ENCODE measurements around the gene ASB8. TPM values are rescaled to one million over a fixed set of nuclear protein-coding genes. Genes with fewer than 3 reads are reported as not detected.
A peak's percentile ranks its signal among the peaks of the same experiment; 100 is the strongest.

ASB8 gene, protein sequence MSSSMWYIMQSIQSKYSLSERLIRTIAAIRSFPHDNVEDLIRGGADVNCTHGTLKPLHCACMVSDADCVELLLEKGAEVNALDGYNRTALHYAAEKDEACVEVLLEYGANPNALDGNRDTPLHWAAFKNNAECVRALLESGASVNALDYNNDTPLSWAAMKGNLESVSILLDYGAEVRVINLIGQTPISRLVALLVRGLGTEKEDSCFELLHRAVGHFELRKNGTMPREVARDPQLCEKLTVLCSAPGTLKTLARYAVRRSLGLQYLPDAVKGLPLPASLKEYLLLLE
- total RNA-seq = 89.0 TPM
- long read RNA-seq, transcript ASB8-205 (4 exons, 2,610 nt) = minor isoform, 22 of 112 reads
- long read RNA-seq, transcript ASB8-201 (4 exons, 2,615 nt) = major isoform, 36 of 112 reads
- long read RNA-seq, transcript ASB8-202 (5 exons, 657 nt) = minor isoform, 6 of 112 reads
- long read RNA-seq, transcript ASB8-207 (5 exons, 923 nt) = minor isoform, 28 of 112 reads
- long read RNA-seq, partial matches to known transcripts = 6 of 112 reads
- long read RNA-seq, other reads (novel, unspliced or antisense) = 12 of 112 reads

GRCh38 chr12:48157018-48157888, at the start of gene ASB8:
Gene ASB8, minus strand, starts transcription at chr12:48157515. Its CDS starts 4,019 bp downstream, at chr12:48153496.
- intact Hi-C loops (cut with micrococcal nuclease) = loop anchor here (10.0 kb wide), 1 partner anchor 52 kb away; the partner anchor contains the start of gene SENP1
- ATAC-seq (peak; percentile 97), DNase-seq (peak; percentile 100)

DNA sequence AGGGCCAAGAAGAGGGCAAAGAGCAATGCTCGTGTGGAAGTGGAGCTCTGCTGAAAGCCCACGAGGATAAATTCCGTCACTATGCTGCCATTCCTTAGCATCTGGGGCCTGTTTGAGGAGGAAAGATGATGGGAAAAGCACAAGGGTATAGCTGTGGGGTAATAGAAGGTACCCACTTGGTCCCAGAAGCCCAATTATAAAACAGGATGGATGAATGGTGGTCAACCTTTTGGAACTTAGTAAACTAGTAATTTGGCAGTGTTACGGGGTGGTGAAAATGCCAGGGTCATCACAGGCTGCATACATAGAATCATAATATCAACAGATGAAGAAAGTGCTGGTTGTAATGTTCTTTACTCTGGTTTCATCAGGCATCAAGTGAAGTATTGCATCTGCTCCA, 45.9 kb upstream of the ASB8 start, which contains the start of gene OR10AD1:
OR10AD1 (minus strand) TSS at position 101 of the 400 bp plus-strand sequence; CDS start at position 101, 0 bp downstream.
- ATAC-seq (no peak), DNase-seq (no peak)
- intact Hi-C loops (cut with micrococcal nuclease) = no loop called here

DNA sequence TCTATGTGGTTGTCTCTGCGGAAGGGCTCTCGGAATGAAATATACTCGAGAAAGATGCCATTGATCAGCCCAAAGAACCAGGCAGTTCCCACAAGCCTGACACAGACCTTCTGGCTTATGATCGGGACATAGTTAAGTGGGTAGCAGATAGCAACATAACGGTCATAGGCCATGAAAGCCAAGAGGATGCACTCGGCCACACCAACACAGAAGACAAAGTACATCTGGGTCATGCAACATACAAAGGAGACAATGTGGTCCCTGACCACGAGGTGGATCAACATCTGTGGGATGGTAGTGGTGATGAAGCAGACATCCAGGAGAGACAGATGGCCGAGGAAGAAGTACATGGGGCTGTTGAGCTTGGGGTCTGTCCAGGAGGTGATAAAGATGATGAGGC, 45.5 kb upstream of the ASB8 start:
- DNase-seq (no peak), ATAC-seq (no peak)
- intact Hi-C loops (cut with micrococcal nuclease) = no loop called here

- ATAC-seq (no peak), DNase-seq (no peak)
- intact Hi-C loops (cut with micrococcal nuclease) = no loop called here
Measured at GRCh38 chr12:48201516-48201915, 44.2 kb upstream of the ASB8 start.

- DNase-seq (no peak), ATAC-seq (no peak)
- intact Hi-C loops (cut with micrococcal nuclease) = no loop called here
Measured at GRCh38 chr12:48201091-48201490, 43.8 kb upstream of the ASB8 start.

DNA sequence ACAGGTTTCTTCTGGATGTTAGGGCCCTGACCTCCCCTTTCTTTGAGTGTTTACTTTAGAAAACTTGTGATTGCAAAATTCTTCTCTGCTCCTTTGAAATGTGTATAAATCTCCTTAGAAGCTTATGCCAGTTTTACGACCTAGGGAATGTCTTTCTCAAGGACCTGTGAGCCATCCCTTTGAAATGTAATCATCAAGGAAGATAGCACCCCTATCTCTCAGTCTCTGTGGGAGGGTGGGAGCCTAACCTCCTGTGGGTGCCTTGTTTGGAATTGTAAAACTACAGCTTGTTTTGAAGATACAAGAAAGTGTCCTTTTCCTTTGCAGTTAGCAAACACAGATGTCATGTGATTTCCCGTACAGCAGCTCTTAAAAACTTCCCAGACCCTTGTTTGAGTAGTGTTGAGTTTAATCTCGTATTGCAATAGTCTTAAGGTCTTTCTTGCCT, 42.5 kb upstream of the ASB8 start:
- ATAC-seq (no peak), DNase-seq (no peak)
- intact Hi-C loops (cut with micrococcal nuclease) = no loop called here

GRCh38 chr12:48198985-48199384, 41.7 kb upstream of the ASB8 start:
- intact Hi-C loops (cut with micrococcal nuclease) = no loop called here
- no peak for DNase-seq
- no peak for ATAC-seq

GRCh38 chr12:48198672-48198971, 41.3 kb upstream of the ASB8 start:
- ATAC-seq (peak; percentile 71), DNase-seq (peak; percentile 78)
- intact Hi-C loops (cut with micrococcal nuclease) = no loop called here

DNA sequence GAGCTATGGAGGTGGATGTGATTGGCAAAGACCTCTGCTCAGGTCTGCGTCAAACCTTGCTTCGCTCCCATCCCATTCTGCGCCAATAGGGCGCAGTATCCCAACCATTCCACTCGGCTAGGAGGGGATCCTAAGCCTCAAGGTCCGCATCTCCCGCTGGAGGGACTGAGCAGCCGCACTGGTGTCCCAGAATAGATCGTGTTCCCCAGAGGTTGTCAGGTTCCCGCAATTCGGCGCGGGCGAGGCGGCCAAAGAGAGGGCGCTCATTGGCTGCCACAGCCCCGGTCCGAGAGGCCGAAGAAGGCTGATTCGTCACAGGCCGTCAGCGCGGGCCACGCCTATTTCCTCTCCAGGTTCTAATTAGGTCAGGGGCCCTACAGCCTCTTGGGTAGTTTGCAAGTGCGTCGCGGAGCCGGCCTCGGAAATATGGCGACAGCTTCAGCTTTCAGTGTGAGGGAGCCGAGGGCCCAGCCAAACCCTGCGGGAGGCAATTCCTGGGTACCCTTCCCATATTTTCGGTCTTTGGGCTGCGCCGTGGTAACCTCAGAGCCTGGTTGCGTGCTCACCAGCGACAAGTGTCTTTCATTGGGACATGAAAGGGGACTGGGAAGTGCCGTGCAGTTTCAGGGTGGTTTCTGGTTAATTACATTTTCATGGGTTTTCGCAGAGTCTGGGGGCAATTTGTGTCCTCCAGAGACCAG, 40.8 kb upstream of the ASB8 start:
- DNase-seq (peak; percentile 99), ATAC-seq (peak; percentile 99)
- intact Hi-C loops (cut with micrococcal nuclease) = no loop called here

DNA sequence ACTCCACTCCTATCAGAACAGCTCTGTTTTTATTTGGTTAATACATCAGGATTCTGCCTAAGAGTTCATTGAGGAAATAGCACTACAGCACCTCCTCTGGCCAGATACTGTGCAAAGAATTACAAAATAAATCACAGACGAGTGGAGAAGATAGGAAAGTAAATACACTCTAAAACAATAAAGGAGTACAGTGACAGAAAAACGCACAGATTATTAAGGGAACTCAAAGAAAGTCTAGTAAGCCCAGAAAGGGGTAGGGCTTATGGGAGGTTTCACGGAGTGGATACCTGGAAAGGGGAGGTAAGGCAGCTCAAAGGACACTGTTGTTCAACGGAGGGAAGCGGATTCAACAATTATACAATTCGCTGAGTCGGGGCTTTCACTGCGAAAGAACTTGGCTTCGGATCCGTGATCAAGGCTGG, 40.2 kb upstream of the ASB8 start:
- peak; percentile 48 for ATAC-seq
- intact Hi-C loops (cut with micrococcal nuclease) = no loop called here
- DNase-seq = no peak

DNA sequence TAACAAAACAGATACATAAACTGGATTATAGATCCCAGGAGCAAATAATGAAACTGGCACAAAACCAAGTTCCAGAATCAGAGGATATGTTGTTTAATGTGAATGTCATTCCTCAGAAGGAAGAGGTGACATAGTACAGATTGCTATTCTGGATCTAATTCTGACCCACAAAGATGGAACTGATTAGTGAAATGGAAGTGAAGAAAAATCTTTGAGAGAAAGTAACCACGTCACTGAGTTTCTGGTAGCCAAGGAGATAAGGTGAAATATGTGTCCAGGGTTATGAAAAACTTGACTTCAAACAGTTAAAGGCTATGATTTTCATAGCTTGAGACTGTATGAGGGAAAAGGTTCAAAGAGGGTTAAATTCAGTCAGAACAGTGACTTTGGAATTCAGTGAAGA, 37.5 kb upstream of the ASB8 start:
- intact Hi-C loops (cut with micrococcal nuclease) = no loop called here
- ATAC-seq (no peak), DNase-seq (no peak)

GRCh38 chr12:48193623-48194022, 36.3 kb upstream of the ASB8 start:
- no peak for ATAC-seq
- intact Hi-C loops (cut with micrococcal nuclease) = no loop called here
- DNase-seq = no peak

DNA sequence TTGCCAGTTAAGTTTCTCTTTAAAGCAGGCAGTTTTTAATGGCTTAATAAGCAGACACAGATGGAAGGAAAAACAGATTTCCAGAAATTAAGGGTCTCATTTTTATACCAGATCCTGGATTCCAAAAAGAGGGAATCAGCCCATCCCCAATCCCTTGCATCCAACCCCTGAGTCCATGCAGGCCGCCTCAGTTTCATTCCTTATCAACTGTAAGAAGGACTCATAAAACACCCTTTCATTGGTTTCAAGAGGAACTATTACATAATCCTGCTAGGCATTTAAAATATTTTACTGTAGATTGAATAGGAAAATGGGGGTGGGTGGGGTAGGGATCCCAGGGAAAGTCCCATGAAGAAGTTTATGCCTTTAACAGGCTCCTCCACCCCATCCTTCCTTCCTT, 35.5 kb upstream of the ASB8 start:
- intact Hi-C loops (cut with micrococcal nuclease) = no loop called here
- no peak for ATAC-seq
- no peak for DNase-seq

DNA sequence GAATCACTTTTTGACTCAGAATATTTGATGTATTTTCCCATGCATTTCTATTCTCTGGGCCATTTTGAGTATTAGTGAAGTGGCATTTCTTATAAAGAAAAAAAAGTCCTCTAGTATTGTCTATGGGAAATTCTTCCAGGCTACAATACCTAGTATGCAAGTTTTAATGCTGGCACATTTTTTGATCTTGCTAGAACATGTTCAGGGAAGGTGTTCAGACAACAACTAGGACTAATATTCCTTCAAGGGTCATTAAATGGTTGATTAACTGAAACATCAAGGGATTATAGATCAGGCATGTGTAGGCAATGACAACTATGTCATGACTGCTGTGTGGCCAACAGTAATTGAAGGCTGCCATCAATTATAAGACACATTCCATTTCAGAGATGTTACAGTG, 33.8 kb upstream of the ASB8 start:
- ATAC-seq (no peak), DNase-seq (no peak)
- intact Hi-C loops (cut with micrococcal nuclease) = no loop called here

- DNase-seq (no peak), ATAC-seq (peak; percentile 77)
- intact Hi-C loops (cut with micrococcal nuclease) = no loop called here
Measured at GRCh38 chr12:48189331-48190125, 32.2 kb upstream of the ASB8 start.

GRCh38 chr12:48187916-48188695, 30.8 kb upstream of the ASB8 start:
- DNase-seq (no peak), ATAC-seq (no peak)
- intact Hi-C loops (cut with micrococcal nuclease) = no loop called here

DNA sequence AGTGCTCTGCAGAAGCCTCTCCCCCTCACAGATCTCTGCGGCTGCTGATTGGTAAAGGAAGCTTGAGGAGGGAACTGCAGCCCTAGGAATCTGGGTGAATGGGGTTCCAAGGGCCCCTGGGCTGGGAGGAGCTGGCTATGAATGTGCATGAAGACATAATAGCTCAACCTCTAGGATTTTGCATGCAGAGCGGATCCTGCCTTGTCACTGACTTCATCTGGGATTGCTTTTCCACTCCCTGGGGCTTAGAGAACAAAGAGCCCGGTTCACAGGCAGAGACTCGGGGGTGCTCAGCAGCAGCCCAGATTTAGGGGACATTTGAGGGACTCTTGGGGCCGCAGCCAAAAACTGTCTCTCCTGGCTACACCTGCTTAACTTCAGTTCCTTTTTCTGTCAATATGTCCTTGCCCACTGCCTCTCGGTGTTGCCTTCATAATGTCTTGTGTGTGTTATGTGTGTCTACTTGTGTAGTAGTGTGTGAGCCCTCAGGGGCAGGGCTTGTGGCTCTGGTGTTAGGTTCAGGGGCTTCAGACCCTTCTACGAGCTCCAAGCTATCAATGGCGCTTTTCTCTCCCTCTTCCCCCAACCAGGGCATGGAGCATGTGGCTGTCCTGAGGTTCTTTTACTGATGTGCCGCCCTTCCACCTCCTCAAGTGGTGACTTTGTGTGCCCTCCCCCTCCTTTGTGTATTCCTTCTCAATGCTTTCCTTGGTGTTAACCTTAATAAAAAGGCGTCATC, 28.0 kb upstream of the ASB8 start:
- ATAC-seq (no peak), DNase-seq (no peak)
- intact Hi-C loops (cut with micrococcal nuclease) = no loop called here

Data from left ventricle myocardium superior (tissue), 1 donor.